ENCODE results near the gene SRGAP3.

Gene SRGAP3

GRCh38 chr3:9137676-9138075 is 111.8 kb downstream of the SRGAP3 start:
- no peak for DNase-seq

DNA sequence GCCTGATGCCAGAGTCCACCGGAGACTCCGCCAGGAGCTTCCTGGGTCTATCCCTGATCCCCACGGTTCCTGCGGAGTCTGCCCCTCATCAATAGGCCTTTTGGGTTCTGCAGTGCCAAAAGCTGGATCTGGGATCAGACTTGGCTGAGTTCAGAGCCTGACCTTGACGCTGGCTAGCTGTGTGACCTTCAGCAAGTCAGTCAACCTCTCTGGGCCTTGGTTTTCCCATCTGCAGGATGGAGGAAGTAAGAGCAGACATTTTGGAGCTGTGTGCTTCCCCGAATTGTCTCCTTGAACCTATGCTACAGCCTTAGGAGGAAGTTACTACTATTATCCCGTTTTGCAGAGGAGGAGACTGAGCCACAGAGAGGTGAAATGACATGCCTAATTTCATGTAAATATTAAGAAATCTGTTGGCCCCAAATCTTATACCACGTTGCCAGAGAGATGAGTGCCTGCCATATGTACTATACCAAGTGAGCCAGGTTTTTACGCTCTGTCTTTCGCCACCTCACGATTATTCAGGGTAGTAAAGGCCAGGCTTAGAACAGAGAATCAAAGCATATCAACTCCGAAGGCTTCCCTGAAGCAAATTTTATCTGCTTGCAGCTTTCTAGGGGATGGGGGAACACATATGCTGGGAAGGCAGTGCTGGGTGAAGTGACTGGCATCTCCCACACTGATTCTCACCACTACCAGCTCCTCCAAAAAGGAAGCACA is 112.5 kb downstream of the SRGAP3 start:
- DNase-seq: no peak

DNA sequence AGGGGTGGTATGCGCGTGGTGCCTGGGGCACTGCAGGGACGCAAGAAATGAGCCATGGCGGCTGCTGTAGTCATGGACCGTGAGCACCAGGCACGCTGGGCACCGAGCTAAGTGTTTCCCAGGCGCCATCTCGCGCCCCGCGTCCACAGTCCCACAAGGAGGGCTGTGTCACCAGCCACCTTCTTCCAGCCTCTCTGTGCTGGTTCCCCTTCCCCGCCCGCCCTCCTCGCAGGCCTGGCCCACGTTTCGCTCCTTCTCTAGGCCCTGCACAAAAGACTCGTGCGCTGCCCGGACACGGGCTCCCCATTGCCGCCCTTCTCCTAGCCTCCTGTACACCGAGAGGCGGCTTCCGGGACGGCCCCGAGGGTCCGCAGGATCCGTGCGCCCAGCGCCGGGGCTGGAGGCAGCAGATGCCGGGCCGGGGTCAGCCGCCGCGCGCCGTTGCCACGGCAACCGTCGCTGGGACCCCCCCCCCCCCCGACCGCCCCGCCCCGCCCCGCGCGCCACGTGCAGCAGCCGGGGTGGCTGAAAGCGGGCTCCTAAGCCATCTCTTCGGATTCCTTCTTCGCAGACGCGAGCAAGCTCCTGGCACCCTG is 113.4 kb downstream of the SRGAP3 start:
- DNase-seq: no peak

DNA sequence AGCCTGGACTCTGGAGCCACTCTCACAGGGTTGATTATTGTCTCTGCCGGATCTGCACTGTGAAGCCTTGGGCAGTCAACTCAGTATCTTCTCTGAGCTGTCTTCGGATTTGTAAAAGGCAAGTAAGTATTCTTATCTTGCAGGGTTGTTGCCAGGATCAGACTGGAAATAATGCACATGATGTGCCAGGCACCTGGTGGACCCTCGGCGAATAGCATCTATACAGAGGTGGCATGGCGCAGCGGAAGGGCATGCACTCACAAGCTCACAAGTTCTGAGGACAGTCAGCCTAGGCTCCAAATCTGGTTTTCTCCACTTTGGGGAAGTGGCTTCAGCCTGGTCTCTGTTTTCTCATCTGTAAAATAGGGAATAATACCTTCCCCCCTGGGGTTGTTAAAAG is 113.9 kb downstream of the SRGAP3 start:
- DNase-seq: no peak

GRCh38 chr3:9133656-9134055 is 115.8 kb downstream of the SRGAP3 start:
- DNase-seq: no peak

- no peak for DNase-seq
Measured at GRCh38 chr3:9130345-9131305, 118.8 kb downstream of the SRGAP3 start.

GRCh38 chr3:9129365-9129764 is 120.1 kb downstream of the SRGAP3 start:
- DNase-seq: no peak

DNA sequence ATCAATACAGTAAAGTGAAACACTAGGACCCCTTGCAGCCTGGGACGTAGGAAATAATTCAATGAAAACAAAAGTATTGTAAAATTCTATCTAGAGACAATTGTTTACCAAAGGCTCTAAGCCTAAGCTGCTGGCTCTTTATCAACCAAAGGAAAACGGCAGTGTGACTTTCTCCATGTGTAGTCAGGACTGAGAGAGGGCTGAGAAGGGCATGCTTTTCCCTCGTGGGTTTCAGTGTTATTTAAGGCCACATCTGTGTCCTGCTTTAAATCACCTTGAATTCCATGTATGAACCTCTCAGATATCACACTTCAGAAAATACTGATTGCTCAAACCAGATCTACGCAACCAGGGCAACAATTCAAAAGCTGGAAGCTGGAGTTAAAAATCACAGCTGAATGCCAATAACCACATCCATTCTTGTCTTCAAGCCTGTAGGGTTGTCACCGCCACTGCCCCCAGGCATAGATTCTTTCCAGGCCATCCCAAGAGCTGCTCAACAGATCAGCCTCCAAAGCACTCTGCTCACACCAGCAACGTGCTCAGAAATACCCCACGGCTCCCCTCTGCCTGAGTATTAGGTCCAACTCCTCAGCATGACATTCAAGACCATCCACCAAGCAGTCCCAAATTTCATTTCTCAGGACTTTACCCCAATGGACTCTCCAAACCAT is 124.0 kb downstream of the SRGAP3 start:
- DNase-seq: no peak

GRCh38 chr3:9124730-9125129 is 124.7 kb downstream of the SRGAP3 start:
- DNase-seq: no peak

DNA sequence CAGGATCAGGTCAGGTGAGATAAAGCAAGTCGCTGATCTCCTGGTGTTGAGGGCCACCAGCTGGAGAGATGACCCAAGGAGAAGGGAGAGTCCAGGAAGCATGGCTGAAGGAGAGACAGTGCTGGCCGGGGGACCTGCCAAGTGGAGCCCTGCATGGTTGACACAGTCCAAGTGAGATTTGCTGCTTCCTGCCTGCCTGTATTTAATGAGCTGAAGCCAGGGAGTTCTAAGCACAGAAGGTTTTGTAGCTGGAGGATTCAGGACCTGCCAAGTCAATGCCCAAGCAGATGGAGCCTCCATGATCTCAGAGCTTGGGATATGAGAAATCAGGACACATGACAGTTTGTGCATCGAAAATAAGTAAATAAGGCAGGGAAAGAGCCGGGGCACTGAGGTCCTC is 125.6 kb downstream of the SRGAP3 start:
- DNase-seq: no peak

DNA sequence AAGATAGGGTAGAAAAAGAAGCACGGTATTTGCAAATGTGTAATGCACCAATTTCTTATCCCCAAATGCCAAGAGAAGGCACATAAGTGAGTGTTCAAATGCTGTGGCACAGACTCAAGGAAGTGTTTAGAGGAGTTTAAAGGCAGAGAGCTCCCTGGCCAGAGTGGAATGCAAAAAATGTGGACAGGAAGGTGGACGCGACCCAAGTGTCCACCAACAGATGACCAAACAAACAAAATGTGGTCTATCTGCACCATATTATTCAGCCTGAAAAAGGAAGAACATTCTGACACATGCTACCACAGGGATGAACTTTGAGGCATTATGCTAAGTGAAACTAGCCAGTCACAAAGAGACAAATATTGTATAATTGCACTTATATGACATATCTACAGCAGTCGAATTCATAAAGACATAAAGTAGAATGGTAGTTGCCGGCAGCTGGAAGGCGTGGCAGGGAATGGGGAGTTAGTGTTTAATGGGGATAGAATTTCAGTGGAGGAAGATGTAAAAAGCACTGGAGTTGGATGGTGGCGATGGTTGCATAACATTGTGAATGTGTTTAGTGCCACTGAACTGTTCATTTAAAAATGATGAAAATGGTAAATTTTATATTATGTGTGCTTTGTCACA is 126.6 kb downstream of the SRGAP3 start:
- no peak for DNase-seq

- no peak for DNase-seq
Measured at GRCh38 chr3:9121366-9122001, 128.0 kb downstream of the SRGAP3 start.

DNA sequence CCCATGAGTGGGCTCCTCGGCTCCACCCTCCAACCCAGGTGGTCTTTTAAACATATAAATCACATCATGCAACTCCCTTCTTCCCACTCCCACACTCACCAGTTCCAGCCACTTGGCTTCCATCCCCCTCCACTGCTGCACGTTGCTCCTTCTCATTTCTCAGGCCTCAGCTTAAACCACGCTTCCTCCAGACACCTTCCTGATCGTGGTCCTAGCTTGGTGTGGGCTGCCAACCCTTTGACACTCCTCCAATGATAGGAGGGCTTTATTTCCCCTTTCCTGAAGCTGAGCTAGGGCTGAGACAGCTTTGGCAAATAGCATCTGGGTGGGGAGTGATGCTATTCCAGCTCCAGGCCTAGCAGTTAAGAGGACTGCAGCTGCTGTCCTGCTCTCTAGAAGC is 130.1 kb downstream of the SRGAP3 start:
- no peak for DNase-seq

DNA sequence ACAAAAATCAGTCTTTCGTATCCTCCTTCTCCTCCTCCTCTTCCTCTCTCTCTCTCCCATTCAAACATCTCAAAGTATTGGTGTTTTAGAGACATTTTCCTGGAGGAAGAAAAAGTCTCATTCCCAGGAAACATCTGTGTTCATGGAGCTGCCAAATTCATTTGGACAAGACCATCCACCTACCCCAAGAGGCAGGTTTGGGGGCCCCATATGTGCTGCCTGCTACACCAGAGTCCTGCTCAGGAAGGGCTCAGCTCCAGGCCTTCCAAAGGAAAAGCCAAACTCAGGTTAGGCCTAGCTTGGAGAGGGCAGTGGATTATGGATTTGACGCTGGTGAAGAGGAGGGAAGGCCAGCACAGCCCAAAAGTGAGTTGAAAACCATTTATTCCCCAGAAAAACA is 131.2 kb downstream of the SRGAP3 start:
- no peak for DNase-seq

DNA sequence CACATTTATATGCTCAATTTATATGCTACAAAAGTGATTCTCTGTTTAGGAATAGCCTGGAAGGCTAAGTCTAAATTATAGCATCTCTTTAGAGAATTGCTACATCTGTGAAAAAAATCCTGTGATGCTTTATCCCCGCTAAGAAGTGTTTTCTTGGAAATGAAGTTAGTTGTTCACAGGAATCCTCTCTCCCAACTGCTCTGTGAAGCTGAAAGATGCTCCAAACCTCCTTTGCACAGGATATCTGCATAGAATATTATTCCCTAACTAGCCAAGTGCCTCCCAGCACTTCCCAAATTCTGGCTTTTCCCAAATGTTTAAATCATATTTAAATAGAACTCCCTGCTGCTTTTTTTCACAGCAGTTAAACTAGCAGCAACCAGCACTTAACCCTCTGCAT is 132.2 kb downstream of the SRGAP3 start:
- DNase-seq: no peak

- DNase-seq: no peak
Measured at GRCh38 chr3:9116336-9116735, 133.1 kb downstream of the SRGAP3 start.

GRCh38 chr3:9115336-9115735 is 134.1 kb downstream of the SRGAP3 start:
- no peak for DNase-seq

GRCh38 chr3:9113040-9113439 is 136.4 kb downstream of the SRGAP3 start:
- no peak for DNase-seq

DNA sequence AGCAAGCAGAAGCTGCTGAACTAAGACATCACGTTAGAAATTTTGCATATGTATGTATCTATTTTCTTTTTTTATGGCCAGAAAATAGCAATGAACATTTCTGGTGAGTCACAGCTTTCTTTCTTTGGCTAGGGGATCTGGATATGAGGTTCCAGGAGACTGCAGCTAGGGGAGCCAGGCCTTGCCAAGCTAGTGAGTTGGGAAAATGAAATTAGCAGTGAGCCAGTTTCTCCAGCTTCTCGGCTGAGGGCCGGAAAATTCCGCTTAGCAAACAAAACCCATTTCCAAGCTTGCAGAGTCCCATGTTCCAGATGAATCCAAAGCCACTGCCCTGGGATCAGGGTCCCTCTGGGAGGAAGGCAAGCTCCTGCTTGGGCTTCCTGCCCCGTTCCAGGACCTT is 137.6 kb downstream of the SRGAP3 start:
- no peak for DNase-seq

GRCh38 chr3:9111417-9111816 is 138.0 kb downstream of the SRGAP3 start:
- DNase-seq: no peak

GRCh38 chr3:9110802-9111201 is 138.6 kb downstream of the SRGAP3 start:
- no peak for DNase-seq

DNA sequence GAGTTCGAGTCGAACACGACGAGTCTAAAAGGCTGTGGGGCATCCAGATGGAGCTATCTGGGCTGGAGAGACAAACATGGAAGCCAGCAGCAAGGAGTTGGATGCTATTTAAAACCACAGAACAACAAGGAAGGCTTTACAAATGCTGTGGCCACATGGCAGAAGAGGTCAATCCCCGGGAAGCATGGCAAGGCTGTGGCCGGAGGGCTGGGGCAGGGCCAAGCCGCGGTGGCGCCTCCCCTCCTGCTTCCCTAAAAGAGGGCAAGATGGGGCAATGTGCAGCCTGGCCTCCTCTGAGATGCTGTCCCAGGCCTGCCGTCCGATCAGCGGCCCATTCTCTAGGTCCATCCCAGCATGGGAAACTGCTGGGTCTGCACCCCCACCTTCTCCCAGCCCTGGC is 139.1 kb downstream of the SRGAP3 start:
- no peak for DNase-seq
